PC-9 (cell line): ENCODE measurements around the gene VGLL4. TPM values are rescaled to one million over a fixed set of nuclear protein-coding genes. Genes with fewer than 3 reads are reported as not detected.

Experiments used
- BruUV-seq: library from RNA; stranded (reverse); fragments of 400-500 nt; replicated peaks from 2 replicates; lab custom pipeline; 2021; lab: Mats Ljungman, UMichigan
- CTCF ChIA-PET: fragments of 300-600 bp; sonication (Branson Sonifier 250); formaldehyde crosslinking; loops from one replicate; lab custom pipeline; 2022; ENCODE audit warnings: antibody characterized with exemption; lab: Charles Lee
- POLR2A ChIA-PET: fragments of 300-600 bp; sonication (Branson Sonifier 250); formaldehyde crosslinking; loops from one replicate; lab custom pipeline; 2022; ENCODE audit warnings: antibody characterized with exemption; ENCODE audit not compliant: unreplicated experiment; lab: Charles Lee
- DNase-seq, 2 experiments: peaks; one replicate each; pipeline versions ENCODE4 v3.0.0 to v3.0.0-alpha.2; 2015 to 2022; ENCODE audit warnings: mixed read lengths in 1 of 2
- H2AFZ ChIP-seq: fragments of 200-600 bp; sonication (generic); 2 replicates; pipeline ENCODE4 v1.8.1; 2017; ENCODE audit warnings: antibody characterized with exemption
- H3F3A ChIP-seq: fragments of 200-600 bp; sonication (generic); 2 replicates; pipeline ENCODE4 v1.8.1; 2017; ENCODE audit warnings: antibody characterized with exemption, mild to moderate bottlenecking, low read depth; ENCODE audit not compliant: insufficient read depth
- H3K27ac ChIP-seq: fragments of 200-600 bp; sonication (generic); 2 replicates; pipeline ENCODE4 v1.6.1; 2016; ENCODE audit warnings: mixed run types
- H3K27me3 ChIP-seq: fragments of 200-600 bp; sonication (generic); 2 replicates; pipeline ENCODE4 v1.6.1; 2016; ENCODE audit warnings: low read depth, mixed run types; ENCODE audit not compliant: insufficient read depth
- H3K36me3 ChIP-seq: fragments of 200-600 bp; sonication (generic); 2 replicates; pipeline ENCODE4 v1.6.1; 2016; ENCODE audit warnings: low read depth, mixed run types
- H3K4me1 ChIP-seq: fragments of 200-600 bp; sonication (generic); replicated peaks from 2 replicates; pipeline ENCODE4 v1.6.1; 2016; ENCODE audit warnings: mixed run types; ENCODE audit not compliant: insufficient read depth
- H3K4me2 ChIP-seq: fragments of 200-600 bp; sonication (generic); 2 replicates; pipeline ENCODE4 v1.6.1; 2017; ENCODE audit warnings: mixed run types
- H3K4me3 ChIP-seq: fragments of 200-600 bp; sonication (generic); 2 replicates; pipeline ENCODE4 v1.6.1; 2016; ENCODE audit warnings: mixed run types
- H3K79me2 ChIP-seq: fragments of 200-600 bp; sonication (generic); 2 replicates; pipeline ENCODE4 v1.6.1; 2017; ENCODE audit warnings: low read depth, mixed run types
- H3K9me2 ChIP-seq: fragments of 200-600 bp; sonication (generic); 2 replicates; pipeline ENCODE4 v1.8.1; 2017; ENCODE audit warnings: mild to moderate bottlenecking; ENCODE audit not compliant: insufficient read depth
- H3K9me3 ChIP-seq: fragments of 200-600 bp; sonication (generic); 2 replicates; pipeline ENCODE4 v1.8.1; 2016; ENCODE audit warnings: low read depth; ENCODE audit not compliant: insufficient read depth
- H4K20me1 ChIP-seq: fragments of 200-600 bp; sonication (generic); 2 replicates; pipeline ENCODE4 v1.8.1; 2017; ENCODE audit not compliant: insufficient read depth
- CTCF ChIP-seq: fragments of 200-600 bp; sonication (generic); conservative IDR thresholded peaks from 2 replicates; pipeline ENCODE4 v1.6.1; 2017; ENCODE audit warnings: mixed run types, antibody characterized with exemption, mild to moderate bottlenecking, moderate library complexity
- EZH2 ChIP-seq: fragments of 200-600 bp; sonication (generic); IDR thresholded peaks from 2 replicates; pipeline ENCODE4 v1.8.0; 2017; ENCODE audit warnings: antibody characterized with exemption, low read depth
- intact Hi-C: fragments of 100-400 bp; cut with micrococcal nuclease; formaldehyde crosslinking; loops from one replicate; pipeline ENCODE4 v1.10.0; 2022; ENCODE audit not compliant: unreplicated experiment
- total RNA-seq: library from RNA; stranded (reverse); gene quantifications from 2 replicates; pipeline ENCODE4 v1.2.3, GENCODE V29; 2021

The VGLL4 gene
- total RNA-seq, 1 experiment from 2014 or later = 42.2 TPM

DNA sequence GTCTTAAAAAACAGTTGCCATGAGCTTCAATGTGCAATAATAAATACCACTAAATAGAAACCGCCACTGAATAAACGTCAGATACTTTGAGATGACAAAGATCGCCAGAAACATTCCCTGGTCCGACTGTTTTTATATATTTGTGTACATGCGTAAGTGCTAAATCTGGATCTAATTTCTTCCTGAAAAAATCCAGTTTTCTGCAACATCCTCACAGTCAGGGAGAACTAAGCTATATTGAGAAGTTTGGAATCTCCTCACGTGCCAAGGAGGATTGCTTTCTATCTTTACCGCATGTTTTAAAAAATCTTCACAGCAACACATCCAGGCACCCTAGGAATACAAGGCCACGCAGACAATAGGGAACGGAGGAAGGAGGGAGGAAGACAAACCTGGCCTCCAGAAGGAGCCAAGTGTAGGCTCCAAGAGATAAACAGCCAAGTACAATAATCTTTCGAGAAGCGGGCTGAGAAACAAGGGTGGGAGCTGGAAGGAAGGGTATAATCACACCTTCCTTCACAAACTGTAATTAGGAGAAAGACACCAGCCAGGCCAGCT is 5.7 kb downstream of the VGLL4 start:
- DNase-seq = no peak
- H3F3A ChIP-seq = peaks cover 21% of the 10 kb centered on the region
- BruUV-seq = no TSS peak
- H3K27ac ChIP-seq = no peak overlapping the region
- ChIA-PET POLR2A (interaction anchor here (0.6 kb wide), 1 partner anchor 87 kb away, joined by 3 read pairs; no protein-coding TSS in a partner anchor), CTCF (no interaction called here)
- intact Hi-C loops = no loop called here
- H4K20me1 ChIP-seq = peaks cover 21% of the 10 kb centered on the region
- no peak for TF ChIP-seq CTCF
- no peak for TF ChIP-seq EZH2
- H3K36me3 ChIP-seq = no peaks in the 10 kb centered on the region
- H3K27me3 ChIP-seq = no peaks in the 10 kb centered on the region
- H3K4me1 ChIP-seq = peaks cover 17% of the 10 kb centered on the region
- H3K79me2 ChIP-seq = peaks cover 97% of the 10 kb centered on the region
- no peaks in the 10 kb centered on the region for H3K9me2 ChIP-seq
- no peak overlapping the region for H3K4me3 ChIP-seq
- no peaks in the 10 kb centered on the region for H3K9me3 ChIP-seq
- no peak overlapping the region for H2AFZ ChIP-seq
- H3K4me2 ChIP-seq = no peak overlapping the region

GRCh38 chr3:11636394-11636770 is 7.3 kb downstream of the VGLL4 start:
- Histone ChIP-seq H3K27me3 (no peaks in the 10 kb centered on the region), H3K9me3 (no peaks in the 10 kb centered on the region), H2AFZ (no peak overlapping the region), H3K36me3 (no peaks in the 10 kb centered on the region), H3K9me2 (no peaks in the 10 kb centered on the region), H3K4me2 (no peak overlapping the region), H3K4me1 (peaks cover 13% of the 10 kb centered on the region), H4K20me1 (peaks cover 37% of the 10 kb centered on the region), H3K27ac (no peak overlapping the region), H3K79me2 (peaks cover 97% of the 10 kb centered on the region), H3F3A (peaks cover 12% of the 10 kb centered on the region; the same call in 1 of the 2 replicates), H3K4me3 (no peak overlapping the region)
- BruUV-seq = no TSS peak
- POLR2A ChIA-PET = interaction anchor here (0.6 kb wide), 1 partner anchor 1463 kb away, joined by 3 read pairs; no protein-coding TSS in a partner anchor
- TF ChIP-seq CTCF = no peak
- no peak for TF ChIP-seq EZH2
- intact Hi-C loops = no loop called here
- no peak for DNase-seq
- CTCF ChIA-PET = no interaction called here

DNA sequence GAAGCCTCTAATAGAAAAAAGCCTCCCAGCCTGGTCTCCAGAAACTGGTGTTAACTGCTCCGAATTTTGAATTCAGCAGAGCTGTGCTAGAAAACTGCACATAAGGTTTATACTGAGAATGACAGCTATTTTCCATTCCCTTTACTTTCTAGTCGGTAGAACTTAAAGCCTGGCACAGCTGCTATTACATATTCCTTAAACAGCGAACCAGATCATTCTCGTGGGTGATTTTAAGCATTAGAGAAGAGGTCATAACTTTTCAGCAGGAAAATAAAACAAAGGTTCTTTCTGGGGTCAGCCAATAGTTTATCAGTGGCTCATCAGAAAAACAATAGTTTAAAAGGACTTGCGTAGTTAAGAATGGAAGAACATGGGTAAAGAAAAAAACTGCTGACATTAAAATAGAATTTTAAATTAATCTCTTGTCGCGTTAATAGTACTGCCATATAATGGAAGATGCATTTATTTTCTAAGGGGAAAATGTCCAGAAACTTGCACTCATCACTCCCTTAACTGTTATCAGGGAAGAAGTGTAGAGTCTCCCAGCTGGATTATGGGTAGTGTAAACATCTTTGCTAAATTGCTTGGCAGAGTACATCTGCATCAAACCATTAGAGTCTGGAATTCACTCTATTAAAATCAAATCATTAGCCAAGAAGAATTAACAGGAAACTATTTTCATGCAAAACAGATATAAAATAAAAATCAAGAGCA is 7.9 kb downstream of the VGLL4 start:
- TF ChIP-seq EZH2 = no peak
- TF ChIP-seq CTCF = no peak

More for the DNA sequence above, 7.9 kb downstream of the VGLL4 start:
- Histone ChIP-seq H3K9me2 (no peaks in the 10 kb centered on the region), H4K20me1 (peaks cover 43% of the 10 kb centered on the region), H3F3A (peaks cover 13% of the 10 kb centered on the region; the same call in 1 of the 2 replicates), H3K9me3 (no peaks in the 10 kb centered on the region), H3K27ac (no peak overlapping the region), H3K79me2 (peaks cover 97% of the 10 kb centered on the region), H3K27me3 (no peaks in the 10 kb centered on the region), H3K4me2 (no peak overlapping the region), H3K4me3 (no peak overlapping the region), H3K4me1 (peaks cover 7% of the 10 kb centered on the region), H3K36me3 (no peaks in the 10 kb centered on the region), H2AFZ (no peak overlapping the region)
- no peak for DNase-seq
- BruUV-seq = no TSS peak
- ChIA-PET POLR2A (interaction anchor here (0.6 kb wide), 1 partner anchor 136 kb away, joined by 7 read pairs; no protein-coding TSS in a partner anchor), CTCF (no interaction called here)
- intact Hi-C loops = no loop called here
